HG03520 (cell line): ENCODE results near the gene TLCD3B.
"Not testable (repeated sequence)": the region's sequence is repeated elsewhere in the genome, so short reads cannot be mapped to it uniquely, and the experiment has no call there.

ENCODE experiments used
- ATAC-seq: cut with Tn5 transposase; IDR thresholded peaks from one replicate; pipeline ENCODE4 v1.9.1; 2021; ENCODE audit warnings: mild to moderate bottlenecking, moderate library complexity; ENCODE audit not compliant: unreplicated experiment

Gene TLCD3B

GRCh38 chr16:30063278-30063892 is 32.3 kb upstream of the TLCD3B start:
- ATAC-seq, result no peak

GRCh38 chr16:30060836-30061554 is 29.9 kb upstream of the TLCD3B start:
- ATAC-seq, result no peak

- no peak for ATAC-seq
Measured at GRCh38 chr16:30060346-30060745, 29.3 kb upstream of the TLCD3B start.

DNA sequence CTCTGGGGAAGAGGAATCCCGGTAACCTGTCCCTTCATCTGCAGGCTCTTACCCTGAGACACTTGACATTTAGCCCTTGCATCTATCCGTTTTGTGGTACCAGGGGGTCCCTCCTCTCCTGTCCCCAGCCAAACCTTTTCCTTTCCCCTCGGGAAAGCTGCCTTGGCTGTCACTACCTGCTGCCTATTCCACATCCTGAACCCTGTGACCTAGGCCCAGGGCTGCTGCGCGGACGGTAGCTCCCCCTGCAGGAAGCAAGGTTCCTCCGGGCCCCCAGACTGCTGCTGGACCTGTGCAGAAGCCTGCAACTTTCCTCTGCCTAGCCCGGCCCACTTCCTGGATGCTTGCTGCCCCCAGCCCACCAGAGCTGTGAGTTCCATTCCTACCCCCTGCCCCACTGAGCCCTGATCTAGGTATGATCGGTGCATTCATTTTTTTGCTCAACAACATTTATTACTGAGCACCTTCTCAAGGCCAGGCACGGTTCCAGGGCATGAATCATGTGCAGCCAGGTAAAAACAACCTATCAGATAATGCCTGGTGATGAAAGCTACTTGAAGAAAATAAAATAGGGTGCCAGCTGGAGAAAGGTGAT is 24.0 kb upstream of the TLCD3B start:
- no peak for ATAC-seq

DNA sequence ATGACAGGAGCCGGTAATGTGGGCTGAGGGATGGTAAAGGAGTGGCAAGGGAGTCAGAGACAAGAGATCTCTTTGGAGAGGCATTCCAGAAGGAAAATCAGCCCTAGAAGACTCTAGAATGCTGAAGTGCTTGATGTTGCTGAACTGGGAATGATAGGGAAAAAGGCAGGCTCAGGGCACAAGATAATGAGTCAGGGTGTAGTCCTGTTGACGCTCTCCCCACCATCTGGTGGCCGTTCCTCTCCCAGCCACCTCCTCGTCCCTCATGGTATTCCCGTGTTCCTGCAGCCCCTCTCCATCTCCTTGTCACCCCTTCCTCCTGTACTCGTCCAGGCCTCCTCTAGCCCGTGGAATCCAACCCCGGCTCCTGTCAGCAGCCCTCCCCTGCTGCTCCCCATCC is 23.4 kb upstream of the TLCD3B start:
- no peak for ATAC-seq

DNA sequence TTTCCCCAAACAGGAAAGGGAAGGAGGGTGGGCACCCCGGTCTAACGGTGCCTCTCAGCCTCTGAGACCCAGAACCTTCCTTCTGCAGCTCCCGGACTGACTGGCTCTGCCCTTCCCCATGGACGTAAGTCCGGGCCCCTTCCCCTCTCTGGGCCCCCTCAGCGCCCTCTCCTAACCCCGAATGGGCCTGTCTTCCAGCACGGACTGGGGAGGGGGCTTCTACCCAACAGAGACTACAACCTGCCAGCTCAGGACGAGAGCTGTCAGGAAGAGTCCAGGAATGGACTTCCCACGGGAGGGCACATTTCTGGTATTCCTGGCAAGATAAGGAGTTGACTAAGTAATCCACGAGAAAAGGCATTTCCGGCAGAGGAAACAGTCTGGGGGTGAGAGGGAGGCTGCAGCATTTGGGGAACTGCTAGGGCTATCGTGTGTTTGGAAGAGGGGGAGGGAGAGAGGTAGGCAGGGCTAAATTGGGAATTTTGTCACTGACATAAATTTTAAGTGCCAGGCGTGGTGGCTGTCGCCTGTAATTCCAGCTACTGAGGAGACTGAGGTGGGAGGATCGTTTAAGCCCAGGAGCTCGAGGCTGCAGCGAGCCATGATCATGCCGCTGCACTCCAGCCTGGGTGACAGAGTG is 22.4 kb upstream of the TLCD3B start:
- no peak for ATAC-seq

DNA sequence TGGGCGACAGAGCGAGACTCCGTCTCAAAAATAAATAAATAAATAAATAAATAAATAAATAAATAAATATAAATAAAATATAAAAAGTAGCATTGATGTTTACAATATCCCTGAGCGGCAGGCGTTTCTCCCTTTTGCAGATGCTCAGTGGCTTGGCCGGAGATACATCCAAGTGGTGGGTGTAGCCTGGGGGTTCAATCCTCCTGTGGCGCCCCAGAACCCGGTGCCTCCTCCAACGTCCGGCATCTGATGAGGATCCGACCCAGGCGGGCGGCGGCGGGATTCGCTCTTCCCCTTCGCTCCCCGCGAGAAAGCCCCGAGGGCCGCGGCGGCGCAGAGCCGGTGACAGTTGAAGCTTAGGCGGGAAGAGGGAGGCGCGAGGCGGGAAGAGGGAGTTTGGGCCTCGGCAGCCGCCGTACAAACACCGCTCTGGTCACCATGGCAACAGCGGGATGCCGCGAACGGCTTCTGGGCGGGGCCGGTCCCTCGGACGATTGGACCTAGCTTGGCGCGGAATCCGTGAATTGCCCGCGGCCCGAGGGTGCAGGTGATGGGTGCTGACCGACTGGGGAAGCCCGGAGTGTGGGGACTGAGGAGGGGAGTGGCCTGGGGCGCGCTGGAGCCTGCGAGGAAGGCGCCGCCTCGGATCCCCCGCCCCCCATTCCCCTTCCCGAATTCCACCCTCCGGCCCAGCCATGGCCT is 21.8 kb upstream of the TLCD3B start:
- ATAC-seq, result no peak

GRCh38 chr16:30051518-30051917 is 20.4 kb upstream of the TLCD3B start:
- no peak for ATAC-seq

- ATAC-seq, result no peak
Measured at GRCh38 chr16:30049871-30050270, 18.8 kb upstream of the TLCD3B start.

DNA sequence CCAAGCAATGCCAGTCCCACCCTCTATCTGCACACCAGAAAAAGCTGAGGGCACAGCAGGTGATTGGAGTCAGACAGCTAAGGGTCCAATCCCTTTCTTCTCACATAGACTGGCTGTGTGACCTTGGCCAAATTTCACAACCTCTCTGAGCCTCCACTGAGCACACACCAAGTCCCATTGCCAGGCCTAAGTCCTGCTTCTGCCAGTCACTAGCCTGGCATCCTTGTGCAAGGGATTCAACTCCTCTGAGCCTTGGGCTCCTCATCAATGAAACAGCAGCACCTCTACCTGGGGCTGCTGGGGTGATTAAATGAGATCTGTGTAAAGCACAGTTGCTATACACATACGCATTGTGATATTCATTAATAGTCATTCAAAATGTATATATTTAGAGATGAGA is 15.5 kb upstream of the TLCD3B start:
- no peak for ATAC-seq

GRCh38 chr16:30046178-30046577 is 15.1 kb upstream of the TLCD3B start:
- ATAC-seq, result no peak

DNA sequence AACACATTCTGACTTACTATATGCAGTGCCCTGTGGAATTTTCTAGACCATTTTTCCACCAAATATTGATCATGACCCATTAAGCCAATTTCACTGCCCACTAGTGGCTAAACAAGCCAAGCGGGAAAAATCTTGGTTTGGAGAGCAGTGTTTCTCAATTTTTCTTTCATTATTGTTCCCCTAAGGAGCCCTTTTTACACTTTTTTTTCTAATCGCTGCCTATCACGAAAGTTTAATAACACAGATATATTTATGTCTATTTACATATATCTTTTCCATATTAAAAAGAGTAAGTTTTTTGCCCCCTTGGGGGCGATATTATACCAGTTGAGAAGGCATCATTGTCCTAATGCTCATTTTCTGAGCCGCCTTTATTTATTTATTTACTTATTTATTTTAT is 10.8 kb upstream of the TLCD3B start:
- ATAC-seq, result no peak

DNA sequence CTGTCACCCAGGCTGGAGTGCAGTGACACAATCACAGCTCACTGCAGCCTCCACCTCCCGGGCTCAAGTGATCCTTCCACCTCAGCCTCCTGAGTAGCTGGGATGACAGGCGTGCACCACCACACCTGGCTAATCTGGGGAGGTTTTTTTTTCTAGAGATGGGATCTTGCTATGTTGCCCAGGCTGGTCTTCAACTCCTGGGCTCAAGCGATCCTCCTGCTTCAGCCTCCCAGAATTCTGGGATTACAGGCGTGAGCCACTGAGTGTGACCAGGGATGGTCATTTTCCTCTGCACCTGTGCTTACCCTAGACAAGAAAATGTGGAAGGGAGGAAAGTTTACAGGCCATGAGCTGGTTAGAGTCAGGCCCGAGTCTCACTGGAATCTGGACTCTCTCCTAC is 9.6 kb upstream of the TLCD3B start:
- not testable (repeated sequence) for ATAC-seq

DNA sequence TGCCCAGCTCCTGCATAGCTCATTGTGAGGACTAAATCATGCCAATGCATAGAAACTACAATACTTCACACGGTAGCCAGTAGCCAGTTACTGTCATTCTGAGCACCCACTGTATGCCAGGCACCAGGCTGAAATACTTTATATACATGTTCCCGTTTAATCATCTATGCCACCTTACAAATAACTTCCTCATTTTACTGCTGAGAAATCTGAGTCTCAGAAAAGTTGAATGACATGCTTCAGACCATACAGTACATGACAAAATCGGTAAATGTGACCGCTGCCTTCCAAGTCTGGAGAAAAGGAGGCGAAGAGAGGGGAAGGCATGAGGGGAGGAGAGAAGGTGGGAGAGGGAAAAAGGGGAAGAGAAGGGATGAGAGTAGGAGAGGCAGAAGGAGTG is 9.2 kb upstream of the TLCD3B start:
- ATAC-seq, result no peak

DNA sequence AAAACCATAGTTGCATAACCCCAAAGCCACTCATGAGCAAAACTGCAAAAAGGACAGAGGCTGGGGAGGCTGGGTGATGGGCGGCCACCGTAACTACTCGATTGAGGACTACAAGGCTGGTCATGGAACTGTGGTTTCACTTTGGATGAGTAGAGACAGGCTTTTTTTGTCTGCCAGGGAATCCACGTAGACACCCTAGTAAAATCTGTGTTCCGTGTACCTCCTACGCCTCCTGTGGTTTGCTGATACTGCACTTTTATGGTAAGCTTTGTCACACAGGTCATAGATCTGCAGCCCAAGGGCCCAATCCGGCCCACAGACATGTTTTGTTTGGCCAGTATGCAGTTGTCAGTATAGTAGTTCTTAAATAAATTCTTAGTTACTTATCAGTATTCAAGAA is 2.2 kb upstream of the TLCD3B start:
- ATAC-seq, result no peak

DNA sequence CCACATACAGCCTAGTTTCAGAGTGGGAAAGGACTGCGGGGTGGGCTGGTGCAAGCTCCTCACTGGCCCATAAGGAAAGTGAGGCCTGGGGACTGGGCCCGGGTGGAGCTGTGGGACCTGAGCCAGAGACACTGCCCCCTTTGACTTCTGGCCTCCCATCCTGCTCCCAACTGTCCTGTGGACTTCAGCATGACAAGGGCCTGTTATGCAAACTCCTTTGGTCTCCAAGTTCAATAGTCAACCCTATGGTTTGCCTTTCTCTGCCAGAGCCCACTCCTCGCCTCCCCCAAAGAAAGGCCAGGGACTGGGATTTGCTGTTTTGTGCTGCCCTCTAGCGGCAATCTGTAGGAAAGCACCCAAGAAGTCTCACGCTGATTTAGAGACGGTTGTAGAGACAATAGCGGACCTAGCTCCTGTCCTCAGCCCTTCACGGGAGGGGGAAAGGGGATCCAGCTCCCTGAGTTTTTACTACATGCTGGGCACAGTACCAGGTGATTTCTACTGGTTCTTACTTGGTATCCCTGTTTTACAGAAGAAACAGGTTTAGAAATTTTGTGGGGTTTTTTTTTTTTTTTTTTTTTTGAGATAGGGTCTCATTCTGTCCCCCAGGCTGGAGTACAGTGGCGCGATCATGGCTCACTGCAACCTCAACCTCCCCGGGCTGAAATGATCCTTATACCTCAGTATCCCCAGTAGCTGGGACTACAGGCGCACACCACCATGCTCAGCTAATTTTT is 1.2 kb upstream of the TLCD3B start:
- ATAC-seq, result no peak

DNA sequence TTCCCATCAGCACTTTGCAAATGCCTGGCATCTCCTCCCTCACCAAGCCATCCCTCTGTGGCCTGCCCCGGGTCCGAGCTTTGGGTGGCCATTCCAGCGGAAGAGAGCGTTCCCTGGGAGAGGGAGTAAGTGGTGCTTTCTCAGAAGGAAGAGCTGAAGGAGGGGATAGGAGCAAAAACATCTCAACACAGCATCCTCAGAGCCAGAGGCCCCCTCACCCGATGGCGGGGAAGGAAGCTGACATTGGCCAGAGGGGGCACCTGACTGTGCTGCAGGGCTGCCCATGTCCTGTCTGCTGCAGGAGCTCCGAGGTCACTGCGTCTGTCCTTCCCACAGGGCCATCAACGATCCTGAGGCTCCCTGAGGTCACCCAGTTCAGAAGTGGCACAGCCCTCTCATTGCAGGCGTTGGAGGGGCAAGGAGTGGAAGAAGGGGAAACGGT is 427 bp upstream of the TLCD3B start:
- ATAC-seq, result no peak

DNA sequence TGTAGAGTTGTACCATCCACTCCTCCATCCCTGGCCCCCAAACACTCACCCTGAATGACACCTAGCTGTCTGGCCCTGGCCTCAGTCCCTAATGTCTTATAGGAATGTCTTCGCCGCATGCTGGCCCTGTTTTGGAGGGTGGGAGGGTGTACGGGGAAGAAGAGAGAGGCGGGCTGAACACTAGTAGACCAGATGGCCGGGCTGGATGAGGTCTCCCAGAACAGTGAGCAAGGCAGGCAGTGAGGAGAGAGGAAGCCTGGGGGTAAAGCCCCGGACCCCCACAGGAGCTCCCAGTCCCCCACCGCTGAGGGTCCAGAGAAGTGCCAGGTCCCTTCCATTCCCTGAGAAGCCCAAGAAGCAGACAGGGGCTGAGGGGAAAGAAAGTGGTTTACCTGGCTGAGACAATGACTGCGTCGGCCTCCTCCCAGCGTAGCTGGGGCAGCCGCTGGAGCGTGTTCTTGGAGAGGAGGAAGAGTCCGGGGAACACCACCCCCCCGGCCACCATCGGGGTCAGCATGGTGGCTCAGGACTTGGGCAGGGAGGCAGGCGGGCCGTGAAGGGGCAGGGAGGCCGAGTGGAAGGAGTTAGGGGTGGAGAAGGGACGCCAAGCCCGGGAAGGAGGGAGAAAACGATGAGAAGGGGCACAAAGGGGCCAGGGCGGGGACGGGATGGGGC is 923 bp downstream of the TLCD3B start:
- ATAC-seq, result no peak

DNA sequence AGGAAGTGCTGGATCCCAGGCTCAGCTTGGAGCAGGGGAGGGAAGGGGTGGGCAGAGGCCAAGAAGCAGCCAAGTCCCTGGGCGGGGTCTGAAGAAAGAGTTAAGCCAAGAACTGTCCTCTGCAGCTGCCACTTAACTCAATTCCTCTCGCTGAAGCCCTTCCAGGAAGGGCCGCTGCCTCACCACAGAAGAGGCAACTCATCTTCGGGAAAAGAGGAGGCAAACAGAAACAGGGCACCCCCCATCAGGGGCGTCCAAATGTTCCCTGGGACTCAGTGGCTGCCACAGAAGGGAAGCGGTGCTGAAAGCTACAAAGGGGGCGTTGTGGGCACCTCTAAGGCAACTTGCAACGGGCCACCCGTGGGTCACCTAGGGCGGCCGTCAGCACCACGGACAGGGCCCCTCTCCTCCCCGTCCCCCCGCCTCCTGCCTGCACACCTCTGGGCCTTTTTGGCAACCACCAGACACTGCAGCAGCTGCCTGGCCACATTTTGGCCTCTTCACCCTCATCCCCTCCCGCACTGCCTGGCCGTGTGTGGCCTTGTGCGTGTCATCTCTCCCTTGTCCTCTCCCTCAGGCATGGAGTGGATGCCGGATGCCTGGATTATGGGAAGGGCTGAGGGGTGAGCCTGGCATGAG is 2.5 kb downstream of the TLCD3B start:
- no peak for ATAC-seq
